NCI-H82 (cell line): ENCODE data around the gene INSIG2.

ENCODE experiments used
- DNase-seq: peaks from one replicate; lab custom pipeline; 2025; lab: John Stamatoyannopoulos, UW

INSIG2 gene

DNA sequence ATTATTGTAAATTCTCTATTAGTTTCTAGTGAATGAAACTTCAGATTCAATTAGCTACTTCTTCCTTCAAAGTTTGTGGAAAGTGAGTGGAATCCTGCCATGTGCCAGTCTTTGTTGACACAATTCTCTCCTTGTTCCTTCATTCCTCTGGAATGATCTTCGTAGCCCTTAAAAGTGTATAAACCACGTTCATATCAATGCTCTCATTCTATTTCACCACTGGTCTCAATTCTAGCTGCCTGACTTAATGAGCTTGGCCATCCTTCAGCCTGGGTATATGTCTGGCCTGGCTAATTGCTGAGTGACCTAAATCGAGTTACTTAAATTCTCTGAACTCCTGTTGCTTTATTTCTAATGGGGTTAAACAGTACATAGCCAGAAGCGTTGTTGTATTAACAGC is 43.5 kb downstream of the INSIG2 start:
- no peak for DNase-seq

DNA sequence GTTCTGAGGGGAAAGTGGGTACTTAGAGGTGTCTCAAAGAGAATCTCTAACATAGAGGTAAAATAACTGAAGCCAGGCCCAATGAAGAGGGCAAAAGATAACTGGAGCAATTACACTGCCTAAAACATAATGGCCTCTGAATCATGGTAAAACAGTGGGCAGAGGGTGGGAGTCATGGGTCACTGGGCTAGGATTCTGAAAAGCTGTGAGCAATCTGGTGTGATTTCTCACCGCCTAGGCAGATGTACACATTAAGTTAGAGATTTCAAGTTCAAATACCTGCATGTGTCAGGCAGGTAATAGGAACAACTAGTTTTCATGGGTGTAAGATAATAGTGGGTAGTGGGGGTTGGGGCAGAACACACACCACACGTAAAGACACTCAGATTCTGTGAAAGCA is 45.6 kb downstream of the INSIG2 start:
- no peak for DNase-seq

- DNase-seq = no peak
These were observed 46.4 kb downstream of the INSIG2 start for GRCh38 chr2:118134650-118135049.

DNA sequence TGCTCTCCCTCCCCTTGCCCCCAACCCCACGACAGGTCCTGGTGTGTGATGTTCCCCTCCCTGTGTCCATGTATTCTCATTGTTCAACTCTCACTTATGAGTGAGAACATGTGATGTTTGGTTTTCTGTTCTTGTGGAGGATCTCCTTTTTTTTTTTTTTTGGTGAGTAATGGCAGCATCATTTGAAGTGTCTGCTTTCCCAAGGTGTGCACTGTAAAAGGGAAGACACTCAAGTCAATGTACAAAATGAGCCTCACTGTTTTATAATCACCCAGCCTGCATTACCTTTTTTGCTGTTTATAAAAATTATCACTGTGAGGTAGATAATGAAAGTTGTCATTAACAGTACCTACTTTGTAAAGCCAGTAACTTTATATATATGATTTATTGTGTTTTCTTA is 56.9 kb downstream of the INSIG2 start:
- no peak for DNase-seq

DNA sequence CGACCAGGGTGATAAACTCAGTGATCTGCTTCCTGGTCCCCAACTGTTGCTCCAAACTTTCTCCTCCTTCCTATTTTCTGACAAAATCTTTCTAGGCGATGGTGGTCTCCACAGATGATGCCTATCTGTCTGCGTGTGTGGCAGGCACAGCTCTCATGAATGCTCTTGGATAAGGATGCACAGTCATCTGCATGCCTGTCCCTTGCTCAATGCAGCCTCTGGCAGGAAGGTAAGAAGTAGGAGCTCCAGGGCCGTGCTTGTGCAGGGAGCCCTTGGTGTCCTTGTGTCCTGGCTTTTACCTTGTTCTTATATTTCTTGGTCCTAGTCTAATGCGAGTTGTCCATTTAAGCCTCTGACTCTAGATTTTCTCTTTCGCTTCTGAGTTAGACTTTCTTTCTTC is 57.5 kb downstream of the INSIG2 start:
- DNase-seq = no peak

GRCh38 chr2:118146315-118147283 is 58.3 kb downstream of the INSIG2 start:
- DNase-seq = no peak

DNA sequence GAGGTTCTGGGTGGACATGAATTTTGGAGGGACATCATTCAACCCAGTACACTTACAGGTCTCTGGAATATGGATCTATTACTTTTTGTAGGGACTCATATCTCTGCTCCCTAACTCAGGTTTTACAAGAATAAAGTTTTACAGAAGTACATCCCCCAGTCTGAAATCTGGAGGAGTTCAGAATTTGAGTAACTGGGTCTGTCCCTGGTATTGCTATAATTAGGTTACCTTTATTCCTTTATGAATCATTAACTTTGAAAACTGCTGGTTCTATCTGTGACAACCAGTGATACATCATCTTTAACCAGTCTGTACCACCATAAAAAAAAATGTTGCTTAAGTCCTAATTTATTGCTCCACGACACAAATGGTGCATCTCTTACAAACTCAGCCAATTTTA is 59.9 kb downstream of the INSIG2 start:
- DNase-seq = no peak

DNA sequence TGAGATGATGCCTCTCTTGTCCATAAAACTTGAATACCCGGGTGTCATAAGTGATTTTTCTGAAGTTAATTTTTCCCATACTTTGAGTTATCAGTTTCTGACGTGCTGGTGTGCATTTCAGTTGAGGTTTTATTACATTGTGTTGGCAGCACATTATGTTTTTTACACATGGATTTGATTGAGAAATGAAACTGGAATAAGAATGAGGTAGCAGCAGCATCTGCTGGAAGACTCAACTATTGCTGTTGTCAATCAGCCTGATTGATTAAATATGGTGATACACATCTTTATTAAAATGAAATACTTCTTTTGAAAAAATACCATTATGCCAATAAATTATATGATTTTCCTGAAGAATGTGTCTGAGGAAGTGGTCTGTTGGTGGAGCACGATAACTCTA is 60.5 kb downstream of the INSIG2 start:
- DNase-seq = no peak

- no peak for DNase-seq
These were observed 62.0 kb downstream of the INSIG2 start for GRCh38 chr2:118150294-118150693.

DNA sequence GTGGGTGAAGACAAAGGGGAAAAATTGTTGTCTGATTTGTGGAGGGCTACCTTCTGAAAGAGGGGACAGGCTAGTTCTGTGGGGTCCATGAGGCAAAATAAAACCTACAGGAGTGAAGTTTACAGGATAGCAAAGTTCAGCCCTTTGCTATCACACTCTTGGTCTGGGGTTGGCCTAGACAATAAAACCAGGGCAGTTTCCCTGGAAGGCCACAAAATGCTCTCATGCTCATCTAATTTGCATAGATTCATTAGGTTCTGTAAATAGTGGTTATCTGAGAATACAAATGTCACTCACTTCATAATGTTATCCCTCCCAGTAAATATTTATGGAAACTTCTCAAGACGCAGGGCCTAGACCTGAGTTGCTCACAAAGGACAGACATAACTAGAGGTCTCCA is 63.6 kb downstream of the INSIG2 start:
- no peak for DNase-seq

DNA sequence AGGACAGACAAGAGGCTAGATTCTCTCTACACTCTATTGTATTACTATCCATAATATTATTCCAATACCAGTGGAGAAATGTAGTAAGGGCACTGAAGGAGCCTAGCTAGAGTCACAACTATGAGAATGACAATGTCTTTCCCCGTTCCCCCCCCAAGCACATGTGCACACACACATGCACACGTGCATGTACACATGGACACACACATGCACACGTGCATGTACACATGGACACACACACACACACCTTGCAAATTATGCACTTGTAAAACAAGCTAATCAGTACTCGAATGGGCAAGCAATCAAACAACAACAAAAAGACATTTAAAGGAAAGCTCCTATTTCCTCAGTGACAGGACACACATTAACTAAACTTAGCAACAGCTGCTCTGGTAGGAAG is 65.2 kb downstream of the INSIG2 start:
- no peak for DNase-seq

DNA sequence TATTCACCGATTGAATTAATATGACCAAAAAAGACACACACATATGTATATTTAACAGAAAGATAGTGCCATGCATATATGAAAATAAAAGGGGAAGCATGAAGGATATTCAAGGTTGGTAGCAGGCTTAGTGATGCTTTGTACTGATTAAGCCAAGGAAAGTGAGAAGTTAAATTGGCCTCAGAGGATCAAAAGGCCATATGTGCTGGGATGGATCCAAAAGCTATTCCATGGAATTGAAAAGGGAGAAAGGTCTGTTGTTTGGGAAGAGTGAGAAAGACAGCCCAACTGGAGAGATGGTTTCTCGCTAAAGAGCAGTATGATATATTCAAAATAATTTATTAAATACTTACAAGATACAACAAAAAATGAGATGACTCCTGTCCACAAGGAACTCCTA is 65.9 kb downstream of the INSIG2 start:
- DNase-seq = peak; percentile 10
